Fibroblast of lung (primary cell): ENCODE data around the gene GMPR. TPM values are rescaled to one million over a fixed set of nuclear protein-coding genes. Genes with fewer than 3 reads are reported as not detected.

Experiments
- DNase-seq, 2 donors: peaks; one replicate each; pipeline versions ENCODE4 v3.0.0 to v3.0.0-alpha.2; 2010; ENCODE audit warnings: low read depth in 2 of 2
- H2AFZ ChIP-seq: 2 replicates; pipeline ENCODE4 v1.5.1; 2012; ENCODE audit warnings: low read length, control low read depth, inconsistent platforms
- H3K27ac ChIP-seq: 2 replicates; pipeline ENCODE4 v1.5.1; 2011; ENCODE audit warnings: low read length, control low read depth; ENCODE audit not compliant: insufficient read depth
- H3K27me3 ChIP-seq: 2 replicates; pipeline ENCODE4 v1.5.1; 2011; ENCODE audit warnings: mild to moderate bottlenecking, low read length; ENCODE audit not compliant: control insufficient read depth, insufficient read depth
- H3K36me3 ChIP-seq: 2 replicates; pipeline ENCODE4 v1.5.1; 2011; ENCODE audit warnings: low read length; ENCODE audit not compliant: control insufficient read depth, insufficient read depth
- H3K4me1 ChIP-seq: 2 replicates; pipeline ENCODE4 v1.5.1; 2011; ENCODE audit warnings: low read length; ENCODE audit not compliant: control insufficient read depth, insufficient read depth; ENCODE audit errors: extremely low read depth
- H3K4me2 ChIP-seq: 2 replicates; pipeline ENCODE4 v1.5.1; 2011; ENCODE audit warnings: low read length, control low read depth; ENCODE audit not compliant: insufficient read depth; ENCODE audit errors: extremely low read depth
- H3K4me3 ChIP-seq, 4 experiments: fragments of 200-600 bp in 1 of 4; sonication (generic) in 1 of 4; replicated peaks in 1 of 4; 2 replicates each; pipeline ENCODE4 v1.5.1; 2011 to 2016; ENCODE audit warnings: low read length in 4 of 4, low read depth in 3 of 4, mild to moderate bottlenecking in 3 of 4, control low read depth in 2 of 4, inconsistent platforms in 1 of 4, mixed read lengths in 1 of 4; ENCODE audit not compliant: insufficient read depth in 1 of 4; ENCODE audit errors: control extremely low read depth in 1 of 4
- H3K79me2 ChIP-seq: 2 replicates; pipeline ENCODE4 v1.5.1; 2012; ENCODE audit warnings: mild to moderate bottlenecking, low read length, inconsistent platforms; ENCODE audit not compliant: control insufficient read depth, insufficient read depth
- H3K9ac ChIP-seq: 2 replicates; pipeline ENCODE4 v1.5.1; 2011; ENCODE audit warnings: mild to moderate bottlenecking, low read length, control low read depth; ENCODE audit not compliant: insufficient read depth
- H3K9me3 ChIP-seq: 2 replicates; pipeline ENCODE4 v1.5.1; 2012; ENCODE audit warnings: low read depth, low read length; ENCODE audit not compliant: control insufficient read depth, insufficient read depth
- H4K20me1 ChIP-seq: 2 replicates; pipeline ENCODE4 v1.5.1; 2011; ENCODE audit warnings: low read length; ENCODE audit not compliant: control insufficient read depth, insufficient read depth; ENCODE audit errors: extremely low read depth
- EZH2 ChIP-seq: IDR thresholded peaks from 2 replicates; pipeline ENCODE4 v1.5.1; 2012; ENCODE audit warnings: low read length, control low read depth, mild to moderate bottlenecking; ENCODE audit errors: missing control alignments
- polyA plus RNA-seq, 2 donors: library from polyadenylated mRNA; depleted of rRNA in 1 of 2; stranded (reverse) in 1 of 2; unstranded in 1 of 2; fragments of >200 nt; gene quantifications; 2 replicates each; pipeline ENCODE4 v1.2.1, GENCODE V29; 2011 to 2012; ENCODE audit warnings: missing spikeins in 1 of 2
- total RNA-seq: library from RNA; depleted of rRNA; stranded (reverse); fragments of >200 nt; gene quantifications from 2 replicates; pipeline ENCODE4 v1.2.1, GENCODE V29; 2014
- TF ChIP-seq, protein P1 (sequence below), 2 donors: IDR thresholded peaks in 1 of 2; conservative IDR thresholded peaks in 1 of 2; 1 replicate in 1 of 2; 2 replicates in 1 of 2; pipeline ENCODE4 v1.5.1; 2011 to 2012; ENCODE audit warnings: low read length in 2 of 2, control low read depth in 1 of 2, inconsistent platforms in 1 of 2, low read depth in 1 of 2, mild to moderate bottlenecking in 1 of 2

GMPR gene
- total and polyA plus RNA-seq, 2 donors (not counting 1 experiment from before 2014, with no cell fraction given): 13.2 to 16.4 TPM

DNA sequence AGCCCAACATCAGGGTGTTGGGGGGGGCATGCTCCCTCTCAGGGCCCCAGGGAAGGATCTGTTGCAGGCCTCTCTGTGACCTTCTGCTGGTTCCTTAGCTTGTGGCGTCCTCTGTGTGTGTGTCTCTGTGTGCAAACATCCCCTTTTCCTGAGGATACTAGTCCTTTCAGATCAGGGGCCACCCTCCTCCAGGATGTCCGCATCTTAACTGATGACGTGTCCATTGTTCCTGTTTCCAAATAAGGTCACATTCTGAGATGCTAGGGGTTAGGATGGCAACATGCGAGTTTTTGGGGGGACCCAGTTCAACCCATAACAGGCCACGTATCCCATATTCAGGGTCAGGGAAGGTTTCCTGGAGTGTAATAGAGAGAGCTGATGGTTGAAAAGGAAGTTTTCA is 40.9 kb downstream of the GMPR start:
- Histone ChIP-seq H2AFZ (no peak overlapping the region), H3K9ac (no peak overlapping the region), H4K20me1 (no peaks in the 10 kb centered on the region), H3K79me2 (no peaks in the 10 kb centered on the region), H3K9me3 (no peaks in the 10 kb centered on the region), H3K4me2 (no peak overlapping the region), H3K27me3 (no peaks in the 10 kb centered on the region), H3K36me3 (no peaks in the 10 kb centered on the region), H3K4me3 (no peak overlapping the region), H3K4me1 (peaks cover 10% of the 10 kb centered on the region), H3K27ac (no peak overlapping the region)
- TF ChIP-seq, protein P1, sequence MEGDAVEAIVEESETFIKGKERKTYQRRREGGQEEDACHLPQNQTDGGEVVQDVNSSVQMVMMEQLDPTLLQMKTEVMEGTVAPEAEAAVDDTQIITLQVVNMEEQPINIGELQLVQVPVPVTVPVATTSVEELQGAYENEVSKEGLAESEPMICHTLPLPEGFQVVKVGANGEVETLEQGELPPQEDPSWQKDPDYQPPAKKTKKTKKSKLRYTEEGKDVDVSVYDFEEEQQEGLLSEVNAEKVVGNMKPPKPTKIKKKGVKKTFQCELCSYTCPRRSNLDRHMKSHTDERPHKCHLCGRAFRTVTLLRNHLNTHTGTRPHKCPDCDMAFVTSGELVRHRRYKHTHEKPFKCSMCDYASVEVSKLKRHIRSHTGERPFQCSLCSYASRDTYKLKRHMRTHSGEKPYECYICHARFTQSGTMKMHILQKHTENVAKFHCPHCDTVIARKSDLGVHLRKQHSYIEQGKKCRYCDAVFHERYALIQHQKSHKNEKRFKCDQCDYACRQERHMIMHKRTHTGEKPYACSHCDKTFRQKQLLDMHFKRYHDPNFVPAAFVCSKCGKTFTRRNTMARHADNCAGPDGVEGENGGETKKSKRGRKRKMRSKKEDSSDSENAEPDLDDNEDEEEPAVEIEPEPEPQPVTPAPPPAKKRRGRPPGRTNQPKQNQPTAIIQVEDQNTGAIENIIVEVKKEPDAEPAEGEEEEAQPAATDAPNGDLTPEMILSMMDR (conservative IDR thresholded peaks at IDR 0.05 in 1 of 2, IDR thresholded peaks at IDR 0.05 in 1 of 2; ENCODE audit: low read depth in 1 of 2, low read length in 2 of 2): no peak
- TF ChIP-seq EZH2: no peak
- no peak for DNase-seq

DNA sequence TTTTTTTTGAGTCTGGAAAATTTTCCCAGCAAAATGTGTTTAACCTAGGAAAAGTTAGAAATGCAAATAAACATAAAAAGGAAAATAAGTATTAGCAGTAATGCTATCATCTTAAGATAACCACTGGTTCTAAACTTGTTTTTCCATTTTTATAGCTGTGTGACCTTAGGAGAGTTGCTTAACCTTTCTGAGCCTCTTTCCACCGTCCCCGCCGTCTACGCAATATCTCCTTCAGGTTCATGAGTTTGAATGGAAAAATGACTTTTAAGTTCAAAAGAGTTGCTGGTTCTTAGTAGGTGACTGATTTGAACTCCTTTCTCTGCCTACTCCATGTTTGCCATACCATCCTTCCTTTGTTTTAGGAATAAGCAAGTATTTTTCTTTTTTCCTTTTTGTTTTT is 44.0 kb downstream of the GMPR start:
- no peaks in the 10 kb centered on the region for H3K79me2 ChIP-seq
- H2AFZ ChIP-seq: no peak overlapping the region
- TF ChIP-seq EZH2: no peak
- TF ChIP-seq, protein P1 (conservative IDR thresholded peaks at IDR 0.05 in 1 of 2, IDR thresholded peaks at IDR 0.05 in 1 of 2; ENCODE audit: low read depth in 1 of 2, low read length in 2 of 2): no peak
- H3K9ac ChIP-seq: no peak overlapping the region
- H3K36me3 ChIP-seq: no peaks in the 10 kb centered on the region
- H3K4me3 ChIP-seq: no peak overlapping the region
- DNase-seq: no peak
- no peak overlapping the region for H3K4me2 ChIP-seq
- no peak overlapping the region for H3K27ac ChIP-seq
- peaks cover 8% of the 10 kb centered on the region for H3K4me1 ChIP-seq
- no peaks in the 10 kb centered on the region for H3K27me3 ChIP-seq
- H4K20me1 ChIP-seq: no peaks in the 10 kb centered on the region
- H3K9me3 ChIP-seq: no peaks in the 10 kb centered on the region

DNA sequence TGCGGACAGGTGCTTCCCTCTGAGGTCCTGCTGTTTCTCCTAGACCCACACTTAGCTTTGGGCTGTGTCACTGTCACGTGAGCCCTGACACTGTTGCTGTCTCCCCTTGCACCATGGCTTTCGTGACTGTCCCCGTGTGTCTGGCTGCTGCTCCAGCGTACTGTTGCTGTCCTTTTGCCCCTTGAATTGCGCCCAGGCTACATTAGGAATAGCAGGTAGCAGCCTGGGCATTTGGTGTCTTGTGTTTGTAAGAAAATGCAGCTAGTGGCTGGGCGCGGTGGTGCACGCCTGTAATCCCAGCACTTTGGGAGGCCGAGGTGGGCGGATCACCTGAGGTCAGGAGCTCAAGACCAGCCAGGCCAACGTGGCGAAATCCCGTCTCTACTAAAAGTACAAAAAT is 46.1 kb downstream of the GMPR start:
- no peaks in the 10 kb centered on the region for H3K36me3 ChIP-seq
- H3K9ac ChIP-seq: no peak overlapping the region
- no peaks in the 10 kb centered on the region for H3K27me3 ChIP-seq
- H2AFZ ChIP-seq: no peak overlapping the region
- H3K79me2 ChIP-seq: no peaks in the 10 kb centered on the region
- no peaks in the 10 kb centered on the region for H3K9me3 ChIP-seq
- H3K4me1 ChIP-seq: no peaks in the 10 kb centered on the region
- no peak overlapping the region for H3K27ac ChIP-seq
- no peak overlapping the region for H3K4me2 ChIP-seq
- TF ChIP-seq EZH2: no peak
- TF ChIP-seq, protein P1 (conservative IDR thresholded peaks at IDR 0.05 in 1 of 2, IDR thresholded peaks at IDR 0.05 in 1 of 2; ENCODE audit: low read depth in 1 of 2, low read length in 2 of 2): no peak
- DNase-seq: no peak
- no peak overlapping the region for H3K4me3 ChIP-seq
- H4K20me1 ChIP-seq: no peaks in the 10 kb centered on the region
